ENCODE data around the gene MGAT3. TPM values are rescaled to one million over a fixed set of nuclear protein-coding genes. Genes with fewer than 3 reads are reported as not detected.

MGAT3 gene
- total and polyA plus RNA-seq, 2 of the 8 experiments (the other 6 are each of a cell fraction or from before 2014, with no cell fraction given), result 4.3 to 9.2 TPM

GRCh38 chr22:39486951-39487825 lies 30.4 kb downstream of the MGAT3 start:
- no peak overlapping the region for H3K9ac ChIP-seq (replicated peaks in 1 of 4; ENCODE audit: extremely low read depth in 1 of 4, low read depth in 3 of 4, low read length in 3 of 4)
- H3K27me3 ChIP-seq (replicated peaks in 1 of 4; ENCODE audit: control insufficient read depth in 3 of 4, extremely low read depth in 1 of 4, insufficient read depth in 3 of 4, low read length in 3 of 4), result no peaks in the 10 kb centered on the region; a peak in 1 of 7 replicates
- no peak overlapping the region for H4K5ac ChIP-seq (ENCODE audit: insufficient read length, low read depth, low read length)
- H3K4me1 ChIP-seq (replicated peaks in 1 of 4; ENCODE audit: control insufficient read depth in 3 of 4, insufficient read depth in 4 of 4, low read length in 3 of 4), result peaks cover 0 to 6% (median 4%) of the 10 kb centered on the region in 4 experiments; a peak in 4 of 7 replicates
- H3K23me2 ChIP-seq (ENCODE audit: low read depth, low read length), result no peaks in the 10 kb centered on the region
- no peak overlapping the region for H3K23ac ChIP-seq (ENCODE audit: insufficient read length)
- CTCF ChIA-PET (ENCODE audit: partially characterized antibody), result interaction anchor here (0.6 to 19.7 kb wide), 6 partner anchors 7 to 44 kb away, joined by 3 to 361 read pairs (median 8); partner anchors contain the start of gene RPS19BP1
- FAIRE-seq (no peak), DNase-seq (ENCODE audit: low read depth in 1 of 2, low spot score in 2 of 2) (no peak)
- no peak overlapping the region for H2BK15ac ChIP-seq (ENCODE audit: low read length)
- no peak overlapping the region for H3K4me2 ChIP-seq (ENCODE audit: insufficient read depth in 1 of 2, low read depth in 2 of 2, low read length in 2 of 2)
- H3K56ac ChIP-seq (replicated peaks; ENCODE audit: insufficient read length, low read depth, low read length), result no peak overlapping the region
- H3K14ac ChIP-seq (ENCODE audit: insufficient read length), result no peak overlapping the region
- H4K8ac ChIP-seq (ENCODE audit: extremely low read depth, insufficient read depth, low read length), result no peak overlapping the region; the same call in 1 of the 2 replicates
- no peak for TF ChIP-seq MAFK (IDR thresholded peaks at IDR 0.05; ENCODE audit: low read depth, low read length)
- no peak for TF ChIP-seq TBP (IDR thresholded peaks at IDR 0.05; ENCODE audit: low read depth, low read length)
- TF ChIP-seq HDAC2 (IDR thresholded peaks at IDR 0.05; ENCODE audit: borderline replicate concordance in 1 of 2, low read depth in 2 of 2, low read length in 2 of 2), result no peak
- no peak for TF ChIP-seq ASH2L (IDR thresholded peaks at IDR 0.05; ENCODE audit: low read length)
- TF ChIP-seq GABPA (IDR thresholded peaks at IDR 0.05; ENCODE audit: borderline replicate concordance, insufficient read depth, low read length), result no peak
- TF ChIP-seq RNF2 (IDR thresholded peaks at IDR 0.05; ENCODE audit: borderline replicate concordance, low read depth, low read length, missing control alignments, poor library complexity, severe bottlenecking), result no peak
- TF ChIP-seq SIRT6 (IDR thresholded peaks at IDR 0.05; ENCODE audit: low read length), result no peak
- no peak for TF ChIP-seq SP4 (IDR thresholded peaks at IDR 0.05; ENCODE audit: low read length)
- no peak for TF ChIP-seq CBX8 (IDR thresholded peaks at IDR 0.05; ENCODE audit: borderline replicate concordance, low read depth, low read length)
- H3K79me1 ChIP-seq (ENCODE audit: low read depth, low read length), result no peaks in the 10 kb centered on the region
- peaks cover 0 to 3% of the 10 kb centered on the region in 2 experiments for H4K20me1 ChIP-seq (replicated peaks in 1 of 2; ENCODE audit: control insufficient read depth in 1 of 2, insufficient read depth in 2 of 2, low read length in 2 of 2)
- POLR2A ChIA-PET (ENCODE audit: partially characterized antibody), result interaction anchor here (0.6 to 2.6 kb wide), 5 partner anchors 9 to 175 kb away, joined by 3 to 9 read pairs (median 4); partner anchors contain the start of gene ATF4
- no peak overlapping the region for H2BK5ac ChIP-seq (ENCODE audit: low read depth, low read length)
- H3K18ac ChIP-seq (ENCODE audit: extremely low read depth, low read length), result no peak overlapping the region
- 90% methylated on average over 23 of the region's 45 CpGs; no CpG with 5 or more reads in 1 of the 2 experiments for WGBS, 2 experiments (ENCODE audit: extremely low coverage in 1 of 2, insufficient coverage in 1 of 2, insufficient read length in 1 of 2, insufficient replicate concordance in 2 of 2, low coverage in 1 of 2, low lambda C conversion rate in 2 of 2, missing lambda C conversion rate in 1 of 2)
- H3K4ac ChIP-seq (replicated peaks; ENCODE audit: insufficient read length, low read depth, low read length), result no peak overlapping the region
- H2BK120ac ChIP-seq (replicated peaks; ENCODE audit: low read depth, low read length), result no peak overlapping the region
- H3K9me3 ChIP-seq (ENCODE audit: insufficient read depth in 2 of 2, low read depth in 1 of 2, low read length in 1 of 2), result no peaks in the 10 kb centered on the region
- no peak overlapping the region for H3K27ac ChIP-seq (ENCODE audit: low read depth, low read length)
- H2BK12ac ChIP-seq (ENCODE audit: low read depth, low read length), result no peak overlapping the region
- H4K91ac ChIP-seq (replicated peaks; ENCODE audit: insufficient read length, low read length), result no peak overlapping the region
- no peaks in the 10 kb centered on the region for H3K36me3 ChIP-seq (ENCODE audit: control insufficient read depth in 2 of 4, insufficient read depth in 4 of 4, low read length in 3 of 4)
- H3K4me3 ChIP-seq (ENCODE audit: extremely low read depth in 1 of 4, insufficient read depth in 2 of 4, low read depth in 3 of 4, low read length in 4 of 4), result no peak overlapping the region
- no peak overlapping the region for H2AFZ ChIP-seq (ENCODE audit: low read length)
- no peak overlapping the region for H2BK20ac ChIP-seq (ENCODE audit: low read length)
- H2AK5ac ChIP-seq (ENCODE audit: low read depth, low read length), result no peak overlapping the region
- no peaks in the 10 kb centered on the region for H3K79me2 ChIP-seq (ENCODE audit: control insufficient read depth in 1 of 2, insufficient read depth in 2 of 2, low read length in 2 of 2)

Measured in H1 (cell line).